Suprapubic skin (tissue), 4 donors: ENCODE results near the gene CHN2. TPM values are rescaled to one million over a fixed set of nuclear protein-coding genes. Genes with fewer than 3 reads are reported as not detected.

Experiments
- DNase-seq, 2 donors: peaks; one replicate each; pipeline ENCODE4 v3.0.0-alpha.2; 2019; ENCODE audit warnings: low spot score in 2 of 2
- H3K27ac ChIP-seq: fragments of 200-600 bp; sonication (generic); one replicate; pipeline ENCODE4 v1.5.1; 2019
- H3K27me3 ChIP-seq: fragments of 200-600 bp; sonication (generic); one replicate; pipeline ENCODE4 v1.5.1; 2019
- H3K36me3 ChIP-seq: fragments of 200-600 bp; sonication (generic); one replicate; pipeline ENCODE4 v1.5.1; 2019
- H3K4me1 ChIP-seq: fragments of 200-600 bp; sonication (generic); one replicate; pipeline ENCODE4 v1.5.1; 2019
- H3K4me3 ChIP-seq: fragments of 200-600 bp; sonication (generic); one replicate; pipeline ENCODE4 v1.5.1; 2019; ENCODE audit warnings: mild to moderate bottlenecking
- H3K9me3 ChIP-seq: fragments of 200-600 bp; sonication (generic); one replicate; pipeline ENCODE4 v1.5.1; 2019
- EP300 ChIP-seq: sonication (generic); formaldehyde crosslinking; IDR thresholded peaks from one replicate; pipeline ENCODE4 v1.6.1; 2017; ENCODE audit warnings: antibody characterized with exemption
- POLR2A ChIP-seq, 2 donors: fragments of 450-650 bp; IDR thresholded peaks; one replicate each; pipeline ENCODE4 v1.6.1; 2017; ENCODE audit warnings: antibody characterized with exemption in 2 of 2, mild to moderate bottlenecking in 2 of 2, moderate library complexity in 2 of 2
- POLR2AphosphoS5 ChIP-seq, 3 donors: sonication (generic); formaldehyde crosslinking; IDR thresholded peaks; one replicate each; pipeline ENCODE4 v1.6.1; 2017; ENCODE audit warnings: antibody characterized with exemption in 3 of 3
- WGBS: methylation state at CpG from one replicate; pipeline ENCODE4 v1.1.5; 2018; 5-methylcytosine and 5-hydroxymethylcytosine counted together
- total RNA-seq, 4 donors: library from RNA; depleted of rRNA; stranded (reverse); fragments of >200 nt; gene quantifications; one replicate each; pipeline ENCODE4 v1.1.0, GENCODE V29; 2016
- TF ChIP-seq, protein P1 (sequence below), 2 donors: fragments of 200-600 bp in 1 of 2; fragments of 450-650 bp in 1 of 2; sonication (generic) in 1 of 2; IDR thresholded peaks; one replicate each; pipeline ENCODE4 v1.5.1; 2016 to 2019; ENCODE audit warnings: antibody characterized with exemption in 2 of 2, mild to moderate bottlenecking in 1 of 2, moderate library complexity in 1 of 2

The CHN2 gene
- 1 to 10 TPM; 3.3 to 9.6 (median 6.2) TPM for total RNA-seq

DNA sequence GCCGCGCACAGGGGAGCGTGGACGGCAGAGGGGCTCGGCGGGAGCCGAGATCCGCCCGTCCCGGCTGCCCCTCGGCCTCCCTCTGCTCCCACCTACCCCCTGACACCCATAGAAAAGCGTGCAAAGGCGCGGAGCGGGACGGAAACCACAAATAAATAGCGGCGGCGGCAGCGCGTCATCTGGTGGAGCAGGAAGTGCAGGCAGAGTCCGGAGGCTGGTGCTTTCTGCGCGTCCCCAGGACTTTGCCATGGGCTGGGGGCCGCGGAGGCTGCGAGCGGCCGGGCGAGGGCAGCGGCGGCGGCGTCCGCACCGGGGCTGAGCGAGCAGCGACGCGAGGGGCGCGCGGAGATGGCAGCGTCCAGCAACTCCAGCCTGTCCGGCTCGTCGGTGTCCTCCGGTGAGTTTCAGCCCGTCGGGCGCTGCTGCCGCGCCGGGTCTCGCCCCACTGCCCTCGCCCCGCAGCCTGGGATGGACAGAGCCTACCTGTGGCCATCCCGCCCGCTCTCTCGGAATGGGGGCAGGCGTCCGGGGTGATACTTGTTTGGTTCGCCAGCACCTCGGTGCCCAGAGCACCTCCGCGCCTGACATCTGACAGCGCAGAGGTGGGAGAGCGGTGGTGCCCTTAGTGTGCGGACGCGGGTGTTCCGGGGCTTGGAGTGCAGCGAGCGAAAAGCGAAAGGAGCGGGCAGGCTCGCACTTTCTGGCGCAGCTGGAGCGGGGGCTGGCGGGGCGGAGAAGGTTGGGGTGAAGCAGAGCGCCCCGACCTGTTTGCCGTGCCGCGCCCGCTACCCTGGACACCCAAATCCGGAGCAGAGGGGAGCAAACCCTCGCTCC lies at the start of gene CHN2:
Gene CHN2, plus strand, starts transcription at position 182 of the 834 bp plus-strand sequence.
- peak within 1 kb of the TSS; percentile 60 for H3K27ac ChIP-seq
- peaks cover 21% of the 10 kb centered on the region for H3K4me1 ChIP-seq
- under 1% methylated on average over 21 of the region's 89 CpGs for WGBS
- no peaks in the 10 kb centered on the region for H3K36me3 ChIP-seq
- H3K4me3 ChIP-seq = peak within 1 kb of the TSS; percentile 67
- H3K27me3 ChIP-seq = peaks cover 34% of the 10 kb centered on the region
- H3K9me3 ChIP-seq = no peaks in the 10 kb centered on the region
- TF ChIP-seq, protein P1, sequence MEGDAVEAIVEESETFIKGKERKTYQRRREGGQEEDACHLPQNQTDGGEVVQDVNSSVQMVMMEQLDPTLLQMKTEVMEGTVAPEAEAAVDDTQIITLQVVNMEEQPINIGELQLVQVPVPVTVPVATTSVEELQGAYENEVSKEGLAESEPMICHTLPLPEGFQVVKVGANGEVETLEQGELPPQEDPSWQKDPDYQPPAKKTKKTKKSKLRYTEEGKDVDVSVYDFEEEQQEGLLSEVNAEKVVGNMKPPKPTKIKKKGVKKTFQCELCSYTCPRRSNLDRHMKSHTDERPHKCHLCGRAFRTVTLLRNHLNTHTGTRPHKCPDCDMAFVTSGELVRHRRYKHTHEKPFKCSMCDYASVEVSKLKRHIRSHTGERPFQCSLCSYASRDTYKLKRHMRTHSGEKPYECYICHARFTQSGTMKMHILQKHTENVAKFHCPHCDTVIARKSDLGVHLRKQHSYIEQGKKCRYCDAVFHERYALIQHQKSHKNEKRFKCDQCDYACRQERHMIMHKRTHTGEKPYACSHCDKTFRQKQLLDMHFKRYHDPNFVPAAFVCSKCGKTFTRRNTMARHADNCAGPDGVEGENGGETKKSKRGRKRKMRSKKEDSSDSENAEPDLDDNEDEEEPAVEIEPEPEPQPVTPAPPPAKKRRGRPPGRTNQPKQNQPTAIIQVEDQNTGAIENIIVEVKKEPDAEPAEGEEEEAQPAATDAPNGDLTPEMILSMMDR (IDR thresholded peaks at IDR 0.05) = peak in 1 of 2 donors; percentile 6
- TF ChIP-seq POLR2AphosphoS5 (IDR thresholded peaks at IDR 0.05) (no peak), POLR2A (IDR thresholded peaks at IDR 0.05) (peak in 1 of 2 donors; percentile 29), EP300 (no peak)
- peak; percentile 69 to 87 for DNase-seq

DNA sequence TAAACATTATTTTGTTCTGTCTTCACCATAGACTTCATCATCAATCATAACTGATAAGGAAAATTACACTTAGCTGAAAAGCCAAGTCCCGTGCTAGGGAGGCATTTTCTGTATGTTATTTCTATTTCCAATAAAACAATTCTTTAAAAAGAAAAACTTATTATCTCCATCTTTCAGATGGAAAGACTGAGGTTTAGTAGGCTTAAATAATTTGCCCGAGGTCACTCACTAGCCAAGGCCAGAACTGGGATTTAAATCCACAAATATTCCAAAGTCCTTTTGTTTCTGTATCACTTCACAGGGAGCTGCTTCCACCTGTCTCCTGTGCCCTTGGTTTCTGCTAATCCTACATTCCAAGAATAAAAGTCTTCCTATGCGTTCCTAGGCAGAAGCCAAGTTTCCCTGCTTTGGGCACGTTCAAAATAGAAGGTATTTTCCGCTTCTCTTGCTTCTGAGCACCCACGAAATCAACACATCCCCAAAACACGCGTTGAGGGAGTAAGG lies 49.0 kb upstream of the CHN2 start:
- Histone ChIP-seq H3K9me3 (no peaks in the 10 kb centered on the region), H3K4me3 (peak overlapping the region; percentile 49), H3K4me1 (peaks cover 18% of the 10 kb centered on the region), H3K27me3 (peaks cover 46% of the 10 kb centered on the region), H3K36me3 (no peaks in the 10 kb centered on the region), H3K27ac (no peak overlapping the region)
- WGBS = 17% methylated on average over 8 of the region's 8 CpGs
- TF ChIP-seq EP300 (no peak), POLR2AphosphoS5 (IDR thresholded peaks at IDR 0.05) (no peak), POLR2A (IDR thresholded peaks at IDR 0.05) (no peak)
- DNase-seq = no peak

DNA sequence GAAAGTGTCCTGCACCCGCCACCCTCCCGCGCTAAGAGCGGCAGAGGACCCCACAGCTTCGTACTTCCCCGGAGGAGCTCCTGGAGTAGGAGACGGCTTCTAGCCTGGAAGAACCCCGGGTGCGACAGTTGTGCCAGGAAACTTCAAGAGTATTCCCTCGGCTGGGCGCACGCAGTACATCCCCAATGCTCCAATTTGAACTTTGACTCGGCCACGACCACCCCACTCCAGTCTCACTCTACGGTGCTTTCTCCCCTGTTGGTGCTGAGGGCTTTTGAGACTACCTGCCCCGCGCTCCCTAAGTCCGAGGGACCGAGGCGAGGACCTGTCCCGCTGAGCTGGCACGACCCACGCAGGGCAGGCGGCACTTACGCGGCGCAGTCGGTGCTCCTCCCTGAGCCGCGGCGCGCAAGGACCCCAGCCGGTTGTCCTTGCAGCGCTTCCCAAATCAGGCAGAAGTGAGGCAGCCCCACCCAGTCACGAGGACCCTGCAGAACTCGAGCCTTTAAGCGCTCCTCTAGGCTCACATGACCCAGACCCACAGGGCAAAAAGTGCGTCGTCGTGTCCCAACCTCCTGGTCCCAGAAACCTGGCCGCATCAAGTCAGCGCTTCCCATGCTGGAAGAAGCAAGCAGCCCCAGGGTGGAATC lies 48.4 kb upstream of the CHN2 start, which contains the start of gene CPVL:
Gene CPVL, minus strand, starts transcription at position 481 of the 650 bp plus-strand sequence. CDS start 25,476 bp downstream, outside the sequence.
- Histone ChIP-seq H3K9me3 (no peaks in the 10 kb centered on the region), H3K27me3 (peaks cover 41% of the 10 kb centered on the region), H3K27ac (no peak within 1 kb of the TSS), H3K36me3 (no peaks in the 10 kb centered on the region), H3K4me3 (peak within 1 kb of the TSS; percentile 49), H3K4me1 (peaks cover 18% of the 10 kb centered on the region)
- 2% methylated on average over 27 of the region's 42 CpGs for WGBS
- DNase-seq = peak in 1 of 2 donors; percentile 67
- no peak for TF ChIP-seq POLR2AphosphoS5 (IDR thresholded peaks at IDR 0.05)
- TF ChIP-seq POLR2A (IDR thresholded peaks at IDR 0.05) = peak in 1 of 2 donors; percentile 41
- no peak for TF ChIP-seq EP300
- TF ChIP-seq, protein P1 (IDR thresholded peaks at IDR 0.05) = no peak

DNA sequence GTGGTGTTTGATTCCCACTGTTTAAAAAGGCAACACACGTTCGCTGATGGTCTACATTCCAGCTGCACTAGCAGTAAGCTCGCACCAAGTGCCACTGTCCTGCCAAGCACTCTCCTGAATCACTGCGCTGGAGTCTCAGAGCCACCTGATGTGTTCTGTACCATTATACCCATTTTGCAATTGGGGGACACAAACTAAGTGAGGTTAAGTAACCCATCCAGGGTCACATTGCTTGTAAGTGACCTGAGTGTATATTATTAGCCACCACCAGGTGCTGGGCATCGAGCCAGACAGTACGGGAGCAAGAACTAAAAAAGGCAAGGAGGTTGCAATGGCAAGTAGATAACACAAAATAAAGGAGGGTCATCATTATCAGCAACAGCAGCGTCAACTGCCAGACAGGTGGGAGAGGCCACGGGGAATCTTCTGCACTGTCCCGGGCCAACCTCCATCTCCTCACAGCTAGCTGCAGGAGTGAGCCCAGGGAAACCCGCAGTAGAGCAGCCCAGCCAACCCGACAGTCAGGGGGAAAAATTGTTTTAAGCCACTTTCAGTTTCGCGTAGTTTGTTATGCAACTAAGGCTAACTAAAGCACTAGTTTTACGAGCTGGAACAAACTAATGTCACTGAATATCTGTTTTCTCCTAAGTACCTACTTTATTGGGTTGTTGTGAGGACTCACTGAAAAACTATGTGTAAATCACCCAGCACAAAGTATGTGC lies 47.5 kb upstream of the CHN2 start:
- H3K36me3 ChIP-seq = no peaks in the 10 kb centered on the region
- no peaks in the 10 kb centered on the region for H3K9me3 ChIP-seq
- H3K4me3 ChIP-seq = peak overlapping the region; percentile 49
- no peak for DNase-seq
- H3K27ac ChIP-seq = no peak overlapping the region
- H3K4me1 ChIP-seq = peaks cover 18% of the 10 kb centered on the region
- TF ChIP-seq EP300 (no peak), POLR2AphosphoS5 (IDR thresholded peaks at IDR 0.05) (no peak), POLR2A (IDR thresholded peaks at IDR 0.05) (no peak)
- TF ChIP-seq, protein P1 (IDR thresholded peaks at IDR 0.05) = no peak
- WGBS = 61% methylated on average over 14 of the region's 14 CpGs
- peaks cover 37% of the 10 kb centered on the region for H3K27me3 ChIP-seq

DNA sequence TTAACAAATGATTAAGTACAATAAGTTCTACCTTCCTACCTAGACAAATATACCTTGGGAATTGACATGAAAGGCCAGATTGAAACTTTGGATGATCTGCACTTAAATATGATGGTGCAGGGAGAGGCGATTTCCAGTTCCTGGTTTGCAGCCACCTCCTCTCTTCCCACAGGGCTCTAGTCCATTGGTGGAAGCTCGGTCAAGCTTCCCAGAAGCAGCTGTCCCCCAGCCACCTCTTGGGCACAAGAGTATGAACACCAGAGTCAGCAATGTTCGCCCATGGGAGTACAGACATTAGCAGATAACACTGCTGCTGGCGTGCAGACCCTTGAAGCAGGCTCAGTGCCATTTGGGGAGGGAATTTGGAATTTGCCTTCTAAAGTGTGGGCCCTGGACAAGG lies 46.8 kb upstream of the CHN2 start:
- Histone ChIP-seq H3K36me3 (no peaks in the 10 kb centered on the region), H3K27ac (no peak overlapping the region), H3K27me3 (peaks cover 37% of the 10 kb centered on the region), H3K4me1 (peaks cover 18% of the 10 kb centered on the region), H3K4me3 (no peak overlapping the region), H3K9me3 (no peaks in the 10 kb centered on the region)
- TF ChIP-seq EP300 = no peak
- WGBS = 77% methylated on average over 4 of the region's 4 CpGs
- DNase-seq = no peak
